COLO829 (cell line): ENCODE results near the gene DSCAM.
"Not testable (repeated sequence)": the region's sequence is repeated elsewhere in the genome, so short reads cannot be mapped to it uniquely, and the experiment has no call there.

Source experiments
- DNase-seq: peaks from one replicate; pipeline ENCODE4 v3.0.0; 2012; ENCODE audit warnings: low spot score

The DSCAM gene

DNA sequence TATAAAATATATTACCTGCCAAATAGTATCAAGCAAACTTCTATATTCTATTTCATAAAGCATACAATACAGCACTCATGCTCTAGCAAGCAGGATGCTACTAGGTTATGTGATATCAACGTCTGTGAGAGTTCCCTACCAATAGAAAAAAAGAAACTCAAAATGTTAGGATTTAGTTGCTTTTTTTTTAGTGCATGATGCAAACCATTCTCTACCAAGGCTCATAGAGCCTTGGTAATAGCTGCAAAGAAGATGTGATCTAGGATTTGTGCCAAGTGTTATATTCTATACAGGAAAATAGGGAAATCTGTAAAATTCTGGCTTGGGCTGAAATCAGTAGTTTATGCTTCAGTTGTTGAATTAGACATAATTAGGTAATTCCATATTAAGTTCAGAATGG lies 394.4 kb downstream of the DSCAM start:
- DNase-seq: no peak

DNA sequence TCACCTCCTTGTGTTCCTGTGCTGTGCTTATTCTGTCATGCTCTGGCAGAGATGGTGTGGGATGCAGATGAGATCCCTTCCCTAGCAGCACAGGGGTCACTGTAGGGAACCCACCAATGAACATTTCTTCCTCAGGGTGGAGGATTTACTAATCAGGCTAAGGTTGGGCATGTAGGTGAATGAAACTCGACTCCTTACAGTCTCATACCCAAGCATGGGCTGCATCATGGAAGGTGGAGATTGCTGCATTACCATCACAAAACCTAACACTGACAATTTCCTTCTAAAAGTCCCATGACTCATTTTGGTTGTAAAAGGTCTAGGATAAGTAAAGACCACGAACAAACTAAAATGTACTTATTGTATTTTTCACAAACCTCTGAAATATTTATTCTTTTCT lies 399.9 kb downstream of the DSCAM start:
- no peak for DNase-seq

DNA sequence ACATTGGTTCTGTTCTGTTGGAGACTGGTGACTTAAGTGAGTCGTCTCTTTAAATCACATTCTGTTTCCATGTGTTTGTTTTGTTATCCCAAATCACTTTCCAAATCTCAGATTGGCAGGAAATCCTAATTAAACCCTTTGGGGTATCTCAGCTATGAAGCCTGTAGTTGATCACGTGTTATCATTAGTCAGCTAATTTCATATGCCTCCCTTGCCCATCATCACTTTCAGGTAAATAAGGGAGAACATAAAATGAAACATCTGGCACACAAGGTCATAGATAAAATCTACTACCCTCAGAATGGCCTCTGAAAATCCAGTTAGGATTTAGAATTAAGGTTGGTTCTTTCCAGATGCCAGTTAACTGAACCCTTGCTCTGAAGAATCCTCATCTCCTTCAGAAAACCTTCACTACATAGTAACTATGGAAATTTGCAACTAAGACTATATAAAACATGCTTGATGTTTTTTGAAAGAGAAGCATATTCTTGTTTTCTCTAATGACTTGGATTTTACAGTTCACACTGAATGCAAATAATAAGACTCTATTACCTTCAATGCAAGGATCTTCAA lies 401.5 kb downstream of the DSCAM start:
- DNase-seq: no peak

DNA sequence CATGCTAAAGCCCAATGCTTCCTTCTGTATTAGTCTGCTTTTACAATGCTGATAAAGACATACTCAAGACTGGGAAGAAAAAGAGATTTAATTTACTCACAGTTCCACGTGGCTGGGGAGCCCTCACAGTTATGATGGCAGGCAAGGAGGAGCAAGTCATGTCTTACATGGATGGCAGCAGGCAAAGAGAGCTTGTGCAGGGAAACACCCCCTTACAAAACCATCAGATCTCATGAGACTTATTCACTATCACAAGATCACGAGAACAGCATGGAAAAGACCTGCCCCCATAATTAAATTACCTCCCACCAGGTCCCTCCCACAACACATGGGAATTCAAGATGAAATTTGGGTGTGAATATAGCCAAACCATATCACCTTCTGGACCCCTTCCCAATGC lies 407.4 kb downstream of the DSCAM start:
- not testable (repeated sequence) for DNase-seq

DNA sequence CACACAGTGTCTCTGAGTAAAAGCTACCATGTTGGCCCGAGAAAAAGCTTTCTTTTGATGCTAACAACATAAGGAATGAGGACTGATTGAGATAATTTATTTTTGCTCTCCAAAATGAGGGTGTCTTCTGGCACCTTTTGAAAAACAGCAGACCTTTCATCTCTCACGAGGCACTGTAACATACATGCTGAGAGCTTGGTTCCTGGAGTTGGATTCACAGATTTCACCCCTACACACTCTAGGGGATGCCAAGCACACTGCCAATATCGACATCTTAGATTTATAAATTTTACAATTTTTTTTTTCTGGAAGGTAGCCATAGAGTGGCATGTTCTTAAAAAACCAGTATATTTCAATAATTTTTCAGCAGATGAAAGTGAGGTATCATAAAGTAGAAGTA lies 408.3 kb downstream of the DSCAM start:
- DNase-seq: no peak

DNA sequence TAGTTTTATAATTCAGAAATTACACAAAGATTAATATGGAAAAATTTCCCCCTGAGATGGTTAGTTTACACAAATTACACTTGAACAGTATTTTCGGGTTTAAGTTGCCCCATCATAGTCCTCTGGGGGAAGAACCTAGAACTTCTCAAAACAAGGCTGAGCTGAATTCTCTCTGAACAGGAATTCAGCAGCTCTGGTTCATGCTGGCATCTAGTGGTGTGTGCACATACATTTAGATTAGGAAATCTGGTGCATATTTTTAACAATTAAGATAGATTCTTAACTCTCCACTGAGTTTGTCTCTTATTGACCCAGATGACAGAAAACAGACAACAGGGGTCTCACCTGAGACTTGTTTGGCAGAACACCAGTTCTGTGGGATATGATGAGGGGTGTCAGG lies 410.7 kb downstream of the DSCAM start:
- DNase-seq: no peak

DNA sequence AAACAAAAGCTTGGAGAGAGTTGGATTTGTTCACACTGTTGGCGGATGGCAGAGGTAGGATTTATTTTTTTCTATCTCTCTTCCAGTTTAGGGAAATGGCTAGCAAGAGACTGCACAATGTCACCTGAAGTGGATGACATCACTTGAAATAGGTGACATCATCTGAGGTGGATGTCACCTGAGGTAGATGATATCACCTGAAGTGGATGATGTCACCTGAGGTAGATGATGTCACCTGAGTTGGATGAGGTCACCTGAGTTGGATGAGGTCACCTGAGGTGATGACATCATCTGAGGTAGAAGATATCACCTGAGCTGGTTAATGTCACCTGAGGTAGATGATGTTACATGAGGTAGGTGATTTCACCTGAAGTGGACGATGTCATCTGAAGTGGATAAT lies 413.4 kb downstream of the DSCAM start:
- no peak for DNase-seq

DNA sequence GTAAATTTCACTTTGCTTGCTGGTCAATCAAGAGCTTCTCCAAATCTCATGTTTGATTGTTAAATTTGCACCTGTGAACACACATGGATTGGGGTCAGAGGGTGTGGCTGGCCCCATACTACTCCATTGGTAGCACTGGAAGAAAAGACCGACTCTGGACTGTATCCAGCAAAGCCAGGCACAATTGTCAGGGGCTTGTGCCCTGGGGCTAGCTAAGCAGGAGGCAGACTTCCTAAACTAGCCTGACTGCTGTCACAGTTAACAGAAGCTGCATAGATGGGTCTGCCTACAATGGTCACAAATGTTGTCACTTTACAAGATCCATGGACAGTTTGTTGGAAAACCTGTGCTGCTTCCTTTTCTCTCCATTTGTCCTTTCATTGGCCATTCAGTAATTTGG lies 421.0 kb downstream of the DSCAM start:
- no peak for DNase-seq

DNA sequence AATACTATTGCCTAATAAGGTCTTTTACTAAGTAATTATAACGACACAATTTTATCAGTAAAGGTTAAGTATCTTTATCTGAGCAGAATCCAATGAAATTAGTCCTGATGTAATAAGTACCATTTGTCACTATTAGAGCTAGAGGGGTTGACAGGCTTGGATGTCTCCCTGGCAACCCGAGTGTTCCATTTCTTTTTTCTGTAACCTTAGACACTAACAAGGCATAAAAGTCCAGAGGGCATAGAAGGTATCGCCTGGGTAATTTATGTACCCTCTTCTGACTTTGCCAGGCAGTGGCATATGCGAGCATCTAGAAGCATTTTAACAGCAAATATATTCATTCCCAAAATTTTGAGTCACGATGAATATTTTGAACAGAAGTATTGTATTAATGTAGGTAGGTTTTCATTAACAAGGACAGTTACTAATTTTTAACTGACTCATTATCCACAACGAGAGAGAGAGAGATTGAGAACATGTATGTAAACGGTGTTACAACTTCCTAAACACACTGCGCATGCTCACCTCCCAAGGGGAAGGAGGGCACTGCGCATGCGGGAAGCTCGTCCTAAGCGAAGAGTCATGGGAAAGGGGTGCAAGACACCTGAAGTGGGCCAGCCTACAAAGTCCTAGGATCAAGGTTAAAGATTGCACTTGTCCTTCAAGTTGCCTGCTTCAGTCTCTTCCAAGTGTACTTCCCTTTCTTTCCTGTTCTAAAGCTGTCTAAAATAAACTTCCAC lies 423.9 kb downstream of the DSCAM start:
- DNase-seq: no peak

DNA sequence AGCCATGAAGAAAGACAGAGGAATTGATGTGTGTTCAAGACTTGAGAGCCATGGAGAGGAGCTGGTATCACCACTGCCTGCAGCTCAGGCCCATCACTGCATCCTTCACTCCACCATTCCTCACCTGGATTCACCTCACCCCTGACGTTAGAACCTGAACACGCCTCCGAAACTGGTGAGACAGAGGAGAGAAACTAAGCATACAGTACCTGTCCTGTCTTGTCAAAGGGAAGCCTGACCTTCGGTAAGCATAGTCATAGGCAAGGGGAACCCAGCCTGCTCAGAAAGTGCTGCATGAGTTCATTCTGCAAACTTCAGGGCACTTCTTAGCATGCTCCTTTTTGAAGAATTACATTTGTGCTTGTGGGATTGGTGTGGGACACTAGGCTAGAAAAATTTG lies 425.8 kb downstream of the DSCAM start:
- no peak for DNase-seq

DNA sequence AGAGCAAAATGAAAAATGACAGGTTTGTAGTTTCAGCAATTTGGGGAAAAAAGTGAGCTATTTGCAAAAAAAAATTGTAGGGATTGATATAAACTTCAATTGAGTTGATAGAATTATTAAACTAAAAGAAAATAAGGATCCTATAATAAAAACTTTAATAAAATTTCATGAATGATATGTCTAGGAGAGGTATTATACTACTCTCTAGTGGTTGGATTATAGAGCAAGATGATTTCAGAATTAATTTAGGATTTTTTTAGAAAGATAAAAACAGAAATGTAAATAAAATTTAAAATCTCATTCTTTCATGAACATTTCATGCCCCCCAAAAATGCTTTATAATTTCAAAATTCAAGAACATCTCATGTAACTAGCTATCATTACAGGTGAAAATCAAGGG lies 430.4 kb downstream of the DSCAM start:
- no peak for DNase-seq

DNA sequence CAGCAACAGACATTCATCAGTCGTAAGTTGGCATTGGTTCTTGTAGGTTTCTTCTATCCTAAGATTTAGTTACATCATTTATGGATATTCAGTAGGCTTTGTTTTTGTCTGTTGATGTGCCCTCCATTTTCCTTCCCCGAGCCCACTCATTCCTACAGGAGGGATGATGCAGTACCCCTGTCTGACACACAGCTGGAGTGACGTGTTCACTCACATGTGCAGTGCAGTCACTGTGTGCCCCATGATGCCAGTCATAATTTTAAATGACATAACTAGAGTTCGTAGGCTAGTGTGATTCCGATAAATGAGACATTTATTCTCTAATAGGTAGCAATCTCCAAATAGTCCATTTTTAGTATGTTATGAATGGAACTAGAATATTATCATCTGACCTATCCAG lies 438.4 kb downstream of the DSCAM start:
- no peak for DNase-seq

DNA sequence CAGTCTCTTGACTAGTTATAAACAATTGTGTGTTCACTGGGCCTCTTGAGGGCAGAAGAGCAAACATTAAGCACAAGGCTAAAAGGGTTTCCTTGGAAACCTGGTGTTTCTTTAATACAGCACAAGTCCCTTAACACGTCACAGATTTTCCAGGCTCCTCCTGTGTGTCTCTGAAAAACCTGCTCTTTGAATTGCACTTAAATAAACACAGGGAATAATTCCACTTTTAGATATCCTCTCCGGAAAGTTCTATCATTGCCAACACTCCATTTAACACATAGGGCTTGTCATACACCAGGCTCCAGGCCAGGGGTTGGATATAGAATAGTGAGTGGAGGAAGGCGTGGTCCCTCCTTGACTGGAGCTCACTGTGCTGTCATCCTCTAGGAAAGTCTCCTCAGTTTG lies 442.6 kb downstream of the DSCAM start:
- DNase-seq: no peak

DNA sequence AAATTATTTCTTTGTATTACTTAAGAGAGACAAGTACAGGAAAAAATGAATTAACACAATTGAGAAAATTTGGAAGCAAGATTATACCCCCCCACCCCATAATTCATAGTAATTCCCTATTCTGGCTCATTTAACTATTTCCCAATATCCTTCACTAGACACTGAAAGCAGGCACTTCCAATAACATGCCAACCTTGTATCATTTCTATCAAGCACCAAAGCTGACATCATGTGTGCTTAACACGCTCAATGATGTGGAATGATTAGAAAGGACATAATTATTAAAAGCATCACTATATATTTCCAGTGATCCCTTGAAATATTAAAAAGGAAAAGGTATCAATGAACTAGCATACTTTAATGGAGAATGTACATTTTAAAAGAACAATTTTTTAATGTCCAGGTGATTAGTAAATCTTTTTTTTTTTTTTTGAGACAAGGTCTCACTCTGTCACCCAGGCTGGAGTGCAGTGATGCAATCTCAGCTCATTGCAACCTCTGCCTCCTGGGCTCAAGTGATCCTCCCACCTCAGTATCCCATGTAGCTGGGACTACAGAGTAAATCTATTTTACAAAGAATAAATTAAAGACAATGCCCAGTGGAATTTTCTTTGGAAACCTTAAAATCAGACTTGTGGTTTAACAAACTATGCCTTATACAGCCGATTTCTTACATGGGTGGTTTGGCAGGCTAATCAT lies 443.9 kb downstream of the DSCAM start:
- no peak for DNase-seq

DNA sequence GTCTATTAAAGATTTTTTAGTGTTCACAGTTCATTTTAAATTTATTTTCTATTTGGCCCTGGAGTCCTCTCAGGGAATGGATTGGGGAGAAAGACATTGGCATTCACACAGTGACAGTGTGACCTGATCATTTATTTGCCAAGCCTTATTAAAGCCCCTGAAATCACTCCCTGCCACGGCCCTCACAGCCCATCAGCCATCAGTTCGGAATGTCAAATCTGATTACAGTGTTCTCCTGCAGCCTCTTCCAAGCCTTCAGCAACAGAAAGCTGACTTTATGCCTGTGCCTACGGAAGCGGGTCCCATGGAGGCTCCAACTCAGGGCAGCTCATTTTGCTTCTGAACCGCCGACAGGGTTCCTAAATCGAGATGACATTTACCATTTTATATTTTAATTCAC lies 451.2 kb downstream of the DSCAM start:
- no peak for DNase-seq

DNA sequence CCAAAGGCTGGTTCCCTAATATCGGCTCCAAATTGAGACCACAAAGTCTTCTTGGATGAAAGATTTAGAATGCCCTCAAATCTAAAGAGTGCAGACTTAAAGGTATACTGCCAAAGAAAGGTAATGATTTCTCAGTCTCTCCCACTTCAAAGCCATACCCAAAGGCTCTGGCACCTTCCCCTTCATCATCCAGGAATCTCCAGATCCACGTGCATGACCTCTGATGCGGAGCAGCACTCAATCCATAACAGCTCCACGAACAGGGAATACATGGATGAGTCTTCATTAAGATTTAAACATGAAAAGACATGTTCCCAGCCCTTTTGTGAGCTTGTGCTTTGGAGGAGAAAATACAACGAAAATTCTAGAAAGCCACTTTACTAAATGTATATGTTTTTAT lies 453.9 kb downstream of the DSCAM start:
- no peak for DNase-seq

DNA sequence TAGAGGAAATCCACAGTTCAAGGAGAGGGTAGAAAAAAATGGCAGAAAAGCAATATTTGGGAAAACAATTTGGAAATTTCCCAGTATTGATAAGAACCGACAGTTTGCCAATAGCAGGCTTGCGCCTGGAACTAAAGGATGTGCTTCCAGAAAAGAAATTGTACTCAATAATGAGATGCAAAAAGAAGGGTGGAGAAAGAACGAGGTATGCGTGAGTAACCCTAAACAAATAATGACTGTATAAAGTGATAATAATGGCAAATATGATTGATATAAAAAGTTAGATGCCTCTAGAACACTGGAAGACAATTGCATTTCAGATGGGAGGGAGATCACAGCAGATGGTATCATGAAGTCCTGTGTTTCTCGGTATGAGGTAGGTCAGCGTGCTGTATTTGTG lies 458.9 kb downstream of the DSCAM start:
- DNase-seq: no peak

DNA sequence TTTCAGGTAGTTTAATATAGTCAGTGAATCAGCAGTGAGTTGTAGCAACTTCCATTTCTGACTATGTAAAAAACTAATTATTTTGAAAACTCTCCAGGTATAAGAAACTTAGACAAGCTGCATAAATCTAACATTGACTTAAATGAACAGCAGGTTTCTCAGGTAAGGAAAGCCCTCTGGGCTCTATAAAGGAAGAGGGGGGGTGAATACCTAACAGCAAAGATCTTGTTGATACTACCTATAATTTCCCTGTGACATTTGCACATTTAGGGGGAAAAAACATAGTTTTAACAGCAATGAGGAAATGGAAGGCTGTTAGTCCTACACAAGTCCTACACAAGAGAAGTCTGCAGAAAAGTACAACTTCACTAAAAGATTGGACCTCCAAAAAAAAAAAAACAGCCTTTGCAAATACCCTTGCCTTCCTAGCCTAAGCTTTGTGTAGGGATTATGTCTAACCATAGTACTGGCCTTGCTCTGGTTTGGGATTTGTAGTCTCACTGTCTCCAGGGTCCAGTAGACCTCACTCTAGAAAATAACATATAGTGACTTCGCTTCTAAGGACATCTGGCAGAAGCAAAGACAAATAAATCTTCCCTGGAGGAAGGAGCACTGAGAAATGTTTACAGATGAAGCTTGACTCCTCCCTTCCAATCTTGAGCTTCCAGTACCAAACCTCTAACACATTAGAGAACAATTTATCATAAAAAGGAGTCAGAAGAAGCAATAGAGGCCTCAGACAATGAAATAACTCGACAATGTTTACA lies 459.8 kb downstream of the DSCAM start:
- no peak for DNase-seq

DNA sequence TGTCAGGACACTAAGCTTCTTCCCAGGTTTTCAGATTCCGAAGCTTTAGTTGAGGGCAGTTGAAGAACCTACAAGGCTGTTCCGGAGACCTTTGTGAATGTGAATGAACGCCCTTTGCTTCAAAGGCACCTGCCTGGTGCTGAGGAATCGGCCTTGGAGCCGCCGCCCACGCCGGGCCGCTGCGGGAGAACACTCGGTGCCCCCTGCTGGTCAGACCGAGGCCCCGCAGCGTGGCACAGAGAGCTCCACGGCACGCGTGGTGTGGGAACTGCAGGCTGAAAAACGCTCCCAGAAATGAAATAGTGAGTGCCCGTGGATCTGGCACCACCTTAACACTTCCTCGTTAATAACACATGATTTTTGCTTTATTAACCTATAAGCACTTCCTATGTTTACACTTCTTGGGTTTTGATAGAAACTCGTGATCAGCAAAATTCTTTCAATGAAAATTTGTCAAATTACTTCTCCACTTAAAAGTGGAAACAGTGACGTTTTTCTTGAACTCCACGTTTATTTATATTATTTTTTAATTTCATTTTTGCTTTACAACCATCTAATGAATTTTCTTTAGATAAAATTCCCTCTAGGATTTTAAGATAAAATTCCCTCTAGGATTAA lies 460.6 kb downstream of the DSCAM start:
- DNase-seq: peak; percentile 17

DNA sequence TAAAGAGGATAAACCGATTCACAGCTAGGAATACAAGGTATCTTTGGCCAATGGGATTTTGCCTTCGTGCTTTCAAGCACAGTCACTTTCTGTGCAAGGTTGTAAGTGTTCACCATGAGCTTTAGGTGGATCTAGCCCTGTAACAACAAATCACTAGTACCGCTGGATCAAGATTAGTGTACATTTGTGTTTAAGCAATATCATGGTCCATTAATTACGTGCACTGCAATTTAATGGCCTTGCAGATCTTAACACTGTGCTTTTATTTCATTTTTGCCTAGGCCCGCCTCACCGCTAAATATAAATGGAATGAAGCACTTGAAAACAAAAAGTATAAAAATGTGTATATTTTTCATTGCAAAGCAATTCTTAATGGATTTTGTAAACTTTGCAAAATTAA lies 461.1 kb downstream of the DSCAM start:
- DNase-seq: no peak

DNA sequence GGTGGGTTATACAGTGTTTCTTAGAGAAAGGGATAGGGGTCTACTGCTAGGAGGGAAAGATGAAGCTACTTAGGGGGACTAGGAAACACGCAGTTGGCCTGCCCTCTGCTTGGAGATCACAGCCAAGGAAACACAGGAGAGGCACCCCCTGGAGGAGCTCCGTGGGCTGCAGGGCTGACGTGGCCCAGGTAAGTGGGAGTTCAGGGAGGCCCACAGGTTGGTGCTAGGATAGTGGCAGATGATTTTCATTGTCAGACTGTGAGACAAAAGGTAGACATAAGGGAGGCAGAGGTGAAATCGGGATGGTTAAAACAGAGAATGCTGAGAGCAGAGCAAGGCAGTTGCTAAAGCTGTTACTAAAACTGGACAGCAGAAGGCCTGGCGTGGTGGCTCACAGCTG lies 463.0 kb downstream of the DSCAM start:
- no peak for DNase-seq

DNA sequence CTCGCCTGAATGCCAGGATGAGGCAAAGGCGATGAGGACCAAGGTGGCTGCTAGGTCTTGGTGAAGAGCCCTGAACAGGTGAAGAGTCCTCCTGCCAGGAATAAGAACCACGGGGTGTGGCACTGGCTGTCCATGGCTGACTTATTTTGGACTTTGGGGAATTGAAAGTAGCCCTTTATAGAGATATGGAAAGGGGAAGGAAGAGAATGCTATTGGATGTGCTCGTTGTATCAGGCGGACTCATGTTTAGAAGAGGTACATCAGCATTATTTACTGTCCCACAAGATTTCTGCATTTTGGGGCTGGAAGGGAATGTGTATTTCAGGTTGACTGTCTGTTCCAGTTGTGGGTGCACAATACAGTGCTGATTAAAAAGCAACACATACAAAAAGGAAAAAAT lies 465.8 kb downstream of the DSCAM start:
- DNase-seq: no peak
